Measurements from ENCODE around the gene NUDT6.
"Not testable (repeated sequence)": the region's sequence is repeated elsewhere in the genome, so short reads cannot be mapped to it uniquely, and the experiment has no call there.

Gene NUDT6

GRCh38 chr4:122858705-122859104 lies 63.7 kb downstream of the NUDT6 start:
- TF ChIP-seq CTCF (IDR thresholded peaks at IDR 0.05) (no peak), ZFX (IDR thresholded peaks at IDR 0.05; ENCODE audit: borderline replicate concordance) (no peak)
- no peak overlapping the region for H3K27ac ChIP-seq

- TF ChIP-seq ZFX (IDR thresholded peaks at IDR 0.05; ENCODE audit: borderline replicate concordance) (no peak), CTCF (IDR thresholded peaks at IDR 0.05) (no peak)
- H3K27ac ChIP-seq, result no peak overlapping the region
These were observed 65.2 kb downstream of the NUDT6 start for GRCh38 chr4:122857160-122857559.

GRCh38 chr4:122855353-122855890 lies 67.0 kb downstream of the NUDT6 start:
- no peak for TF ChIP-seq ZFX (IDR thresholded peaks at IDR 0.05; ENCODE audit: borderline replicate concordance)
- no peak overlapping the region for H3K27ac ChIP-seq

- H3K27ac ChIP-seq, result no peak overlapping the region
- TF ChIP-seq CTCF (IDR thresholded peaks at IDR 0.05), result no peak
- no peak for TF ChIP-seq ZFX (IDR thresholded peaks at IDR 0.05; ENCODE audit: borderline replicate concordance)
These were observed 67.7 kb downstream of the NUDT6 start for GRCh38 chr4:122854447-122855352.

GRCh38 chr4:122851568-122851967 lies 70.8 kb downstream of the NUDT6 start:
- H3K27ac ChIP-seq, result no peak overlapping the region
- TF ChIP-seq CTCF (IDR thresholded peaks at IDR 0.05), result no peak
- TF ChIP-seq ZFX (IDR thresholded peaks at IDR 0.05; ENCODE audit: borderline replicate concordance), result no peak

GRCh38 chr4:122849789-122850188 lies 72.6 kb downstream of the NUDT6 start:
- H3K27ac ChIP-seq, result not testable (repeated sequence)

GRCh38 chr4:122847931-122848330 lies 74.5 kb downstream of the NUDT6 start:
- TF ChIP-seq ZFX (IDR thresholded peaks at IDR 0.05; ENCODE audit: borderline replicate concordance), result no peak
- TF ChIP-seq CTCF (IDR thresholded peaks at IDR 0.05), result no peak
- no peak overlapping the region for H3K27ac ChIP-seq

GRCh38 chr4:122845760-122846159 lies 76.6 kb downstream of the NUDT6 start:
- H3K27ac ChIP-seq, result no peak overlapping the region
- TF ChIP-seq ZFX (IDR thresholded peaks at IDR 0.05; ENCODE audit: borderline replicate concordance), result no peak
- TF ChIP-seq CTCF (IDR thresholded peaks at IDR 0.05), result no peak
